ENCODE measurements around the gene C18orf32. TPM values are rescaled to one million over a fixed set of nuclear protein-coding genes. Genes with fewer than 3 reads are reported as not detected.
A peak's percentile ranks its signal among the peaks of the same experiment; 100 is the strongest.

Gene C18orf32
- total RNA-seq, 1 donor: 11.7 TPM

- DNase-seq (ENCODE audit: low read depth): no peak
- no peak overlapping the region for H3K4me3 ChIP-seq (ENCODE audit: low read depth, low read length)
- TF ChIP-seq CTCF (IDR thresholded peaks at IDR 0.05; ENCODE audit: insufficient read depth, low read depth, low read length): no peak
Observed at GRCh38 chr18:49467599-49467998, 19.4 kb downstream of the C18orf32 start.

GRCh38 chr18:49467019-49467563, 19.9 kb downstream of the C18orf32 start:
- no peak for DNase-seq (ENCODE audit: low read depth)
- no peak for TF ChIP-seq CTCF (IDR thresholded peaks at IDR 0.05; ENCODE audit: insufficient read depth, low read depth, low read length)
- H3K4me3 ChIP-seq (ENCODE audit: low read depth, low read length): no peak overlapping the region

GRCh38 chr18:49464718-49465598, 22.1 kb downstream of the C18orf32 start:
- no peak for TF ChIP-seq CTCF (IDR thresholded peaks at IDR 0.05; ENCODE audit: insufficient read depth, low read depth, low read length)
- H3K4me3 ChIP-seq (ENCODE audit: low read depth, low read length): no peak overlapping the region
- DNase-seq (ENCODE audit: low read depth): no peak

GRCh38 chr18:49461602-49461977, 25.4 kb downstream of the C18orf32 start:
- no peak for TF ChIP-seq CTCF (IDR thresholded peaks at IDR 0.05; ENCODE audit: insufficient read depth, low read depth, low read length)
- no peak overlapping the region for H3K4me3 ChIP-seq (ENCODE audit: low read depth, low read length)

GRCh38 chr18:49460976-49461601, 25.9 kb downstream of the C18orf32 start:
- H3K4me3 ChIP-seq (ENCODE audit: low read depth, low read length): peak overlapping the region; percentile 95
- peak; percentile 42 for DNase-seq (ENCODE audit: low read depth)
- TF ChIP-seq CTCF (IDR thresholded peaks at IDR 0.05; ENCODE audit: insufficient read depth, low read depth, low read length): no peak

More at GRCh38 chr18:49461602-49461977, 25.4 kb downstream of the C18orf32 start:
- DNase-seq (ENCODE audit: low read depth): no peak

GRCh38 chr18:49459404-49460171, 27.4 kb downstream of the C18orf32 start:
- no peak for TF ChIP-seq CTCF (IDR thresholded peaks at IDR 0.05; ENCODE audit: insufficient read depth, low read depth, low read length)
- H3K4me3 ChIP-seq (ENCODE audit: low read depth, low read length): peak overlapping the region; percentile 95
- DNase-seq (ENCODE audit: low read depth): peak; percentile 24
